ENCODE results near the gene CACNA2D4. TPM values are rescaled to one million over a fixed set of nuclear protein-coding genes. Genes with fewer than 3 reads are reported as not detected.

The CACNA2D4 gene
- total RNA-seq, 4 donors from 2014 or later, result 0.27 to 3.1 (median 0.92) TPM

- no peak for DNase-seq
- TF ChIP-seq CTCF (IDR thresholded peaks at IDR 0.05) (no peak), POLR2A (IDR thresholded peaks at IDR 0.05) (no peak)
- Histone ChIP-seq H3K27ac (no peak overlapping the region), H3K27me3 (peaks cover 0 to 88% (median 0%) of the 10 kb centered on the region in 4 donors), H3K9me3 (no peaks in the 10 kb centered on the region), H3K36me3 (no peaks in the 10 kb centered on the region), H3K4me3 (no peak overlapping the region), H3K4me1 (no peaks in the 10 kb centered on the region)
- 70 to 80% methylated on average over 7 to 11 of the region's 16 CpGs for WGBS, 2 donors
- intact Hi-C loops (cut with DNase I), result no loop called here
These were observed 77.4 kb downstream of the CACNA2D4 start for GRCh38 chr12:1840981-1841425.

GRCh38 chr12:1839956-1840951 lies 78.2 kb downstream of the CACNA2D4 start:
- Histone ChIP-seq H3K36me3 (no peaks in the 10 kb centered on the region), H3K4me1 (no peaks in the 10 kb centered on the region), H3K27ac (no peak overlapping the region), H3K27me3 (peaks cover 0 to 87% (median 0%) of the 10 kb centered on the region in 4 donors), H3K9me3 (no peaks in the 10 kb centered on the region), H3K4me3 (no peak overlapping the region)
- intact Hi-C loops (cut with DNase I), result no loop called here
- no peak for DNase-seq
- WGBS, 2 donors, result 38 to 53% methylated on average over 18 to 21 of the region's 24 CpGs
- TF ChIP-seq POLR2A (IDR thresholded peaks at IDR 0.05), result no peak
- TF ChIP-seq CTCF (IDR thresholded peaks at IDR 0.05), result no peak

GRCh38 chr12:1839464-1839863 lies 79.0 kb downstream of the CACNA2D4 start:
- H3K27ac ChIP-seq, result no peak overlapping the region
- no peaks in the 10 kb centered on the region for H3K9me3 ChIP-seq
- no peaks in the 10 kb centered on the region for H3K36me3 ChIP-seq
- no peak for TF ChIP-seq POLR2A (IDR thresholded peaks at IDR 0.05)
- no peak for TF ChIP-seq CTCF (IDR thresholded peaks at IDR 0.05)
- H3K4me1 ChIP-seq, result no peaks in the 10 kb centered on the region
- intact Hi-C loops (cut with DNase I), result no loop called here
- 76 to 96% methylated on average over 5 to 9 of the region's 10 CpGs for WGBS, 2 donors
- DNase-seq, result no peak
- H3K4me3 ChIP-seq, result no peak overlapping the region
- H3K27me3 ChIP-seq, result peaks cover 0 to 87% (median 0%) of the 10 kb centered on the region in 4 donors

DNA sequence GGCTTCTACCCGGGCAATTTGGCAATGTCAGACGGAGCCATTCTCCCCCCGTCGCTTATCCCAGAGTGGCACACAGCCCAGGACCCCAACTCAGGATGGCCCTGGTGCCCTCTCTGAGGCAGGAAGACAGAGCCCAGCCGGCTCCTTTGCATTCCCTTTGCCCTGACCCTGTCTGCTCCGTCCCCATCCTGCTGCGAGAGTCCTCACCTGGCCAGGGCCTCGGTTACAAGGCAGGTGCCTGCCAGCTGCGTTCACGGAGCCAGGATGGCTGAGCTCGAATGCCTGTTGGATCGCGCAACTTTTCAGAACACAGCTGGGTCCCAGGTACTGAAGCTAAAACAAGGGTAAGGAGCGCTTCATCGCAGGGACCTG lies 79.5 kb downstream of the CACNA2D4 start:
- no peak overlapping the region for H3K4me3 ChIP-seq
- no peaks in the 10 kb centered on the region for H3K36me3 ChIP-seq
- intact Hi-C loops (cut with DNase I), result no loop called here
- WGBS, 2 donors, result no CpG with 5 or more reads among the region's 15 CpGs
- TF ChIP-seq POLR2A (IDR thresholded peaks at IDR 0.05) (no peak), CTCF (IDR thresholded peaks at IDR 0.05) (no peak)
- no peaks in the 10 kb centered on the region for H3K9me3 ChIP-seq
- peaks cover 0 to 87% (median 0%) of the 10 kb centered on the region in 4 donors for H3K27me3 ChIP-seq
- H3K27ac ChIP-seq, result no peak overlapping the region
- DNase-seq, result no peak
- H3K4me1 ChIP-seq, result no peaks in the 10 kb centered on the region
